ENCODE data around the gene ZAP70. TPM values are rescaled to one million over a fixed set of nuclear protein-coding genes. Genes with fewer than 3 reads are reported as not detected.

Gene ZAP70
- total RNA-seq, 4 donors from 2014 or later: 0.46 to 2.2 (median 1.5) TPM

DNA sequence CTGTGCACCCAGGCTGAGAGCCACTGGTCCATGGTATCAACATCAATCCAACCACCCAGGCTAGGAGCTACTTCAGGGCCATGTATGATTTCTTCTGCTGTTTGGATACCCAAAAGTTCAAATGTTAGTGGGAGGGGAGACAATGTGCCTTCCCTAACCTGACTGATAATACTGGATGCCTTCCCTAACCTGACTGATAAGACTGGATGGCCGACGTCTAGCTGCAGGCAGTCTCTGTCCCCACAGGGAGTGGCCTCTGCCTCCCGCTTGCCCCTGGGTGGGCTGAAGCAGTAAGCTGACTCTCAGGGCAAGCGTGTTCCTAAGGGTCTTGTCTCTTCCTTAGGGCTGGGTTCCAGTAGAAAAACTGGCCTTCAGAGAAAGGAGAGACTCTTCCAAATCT is 65.8 kb downstream of the ZAP70 start:
- H3K27ac ChIP-seq: no peak overlapping the region
- no peak for ATAC-seq
- no peak overlapping the region for H3K4me3 ChIP-seq
- 100% methylated on average over 2 of the region's 4 CpGs; no CpG with 5 or more reads in 1 of the 2 donors for WGBS, 2 donors (ENCODE audit: low coverage in 1 of 2)
- H3K27me3 ChIP-seq: no peaks in the 10 kb centered on the region
- H3K36me3 ChIP-seq: peaks cover 0 to 52% of the 10 kb centered on the region in 2 donors
- no peaks in the 10 kb centered on the region for H3K4me1 ChIP-seq
- H3K9me3 ChIP-seq: no peaks in the 10 kb centered on the region
- no peak for TF ChIP-seq POLR2A (IDR thresholded peaks at IDR 0.05)
- no peak for TF ChIP-seq POLR2AphosphoS5 (IDR thresholded peaks at IDR 0.05)

GRCh38 chr2:97781981-97782380 is 68.6 kb downstream of the ZAP70 start:
- Histone ChIP-seq H3K36me3 (peaks cover 0 to 45% of the 10 kb centered on the region in 2 donors), H3K9me3 (no peaks in the 10 kb centered on the region), H3K27ac (no peak overlapping the region), H3K4me1 (no peaks in the 10 kb centered on the region), H3K27me3 (no peaks in the 10 kb centered on the region), H3K4me3 (no peak overlapping the region)
- 80 to 100% methylated on average over 1 of the region's 4 CpGs for WGBS, 2 donors (ENCODE audit: low coverage in 1 of 2)
- TF ChIP-seq, protein P1, sequence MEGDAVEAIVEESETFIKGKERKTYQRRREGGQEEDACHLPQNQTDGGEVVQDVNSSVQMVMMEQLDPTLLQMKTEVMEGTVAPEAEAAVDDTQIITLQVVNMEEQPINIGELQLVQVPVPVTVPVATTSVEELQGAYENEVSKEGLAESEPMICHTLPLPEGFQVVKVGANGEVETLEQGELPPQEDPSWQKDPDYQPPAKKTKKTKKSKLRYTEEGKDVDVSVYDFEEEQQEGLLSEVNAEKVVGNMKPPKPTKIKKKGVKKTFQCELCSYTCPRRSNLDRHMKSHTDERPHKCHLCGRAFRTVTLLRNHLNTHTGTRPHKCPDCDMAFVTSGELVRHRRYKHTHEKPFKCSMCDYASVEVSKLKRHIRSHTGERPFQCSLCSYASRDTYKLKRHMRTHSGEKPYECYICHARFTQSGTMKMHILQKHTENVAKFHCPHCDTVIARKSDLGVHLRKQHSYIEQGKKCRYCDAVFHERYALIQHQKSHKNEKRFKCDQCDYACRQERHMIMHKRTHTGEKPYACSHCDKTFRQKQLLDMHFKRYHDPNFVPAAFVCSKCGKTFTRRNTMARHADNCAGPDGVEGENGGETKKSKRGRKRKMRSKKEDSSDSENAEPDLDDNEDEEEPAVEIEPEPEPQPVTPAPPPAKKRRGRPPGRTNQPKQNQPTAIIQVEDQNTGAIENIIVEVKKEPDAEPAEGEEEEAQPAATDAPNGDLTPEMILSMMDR (IDR thresholded peaks at IDR 0.05): no peak
- ATAC-seq: no peak

- TF ChIP-seq, protein P1 (IDR thresholded peaks at IDR 0.05): no peak
- TF ChIP-seq POLR2AphosphoS5 (IDR thresholded peaks at IDR 0.05) (no peak), POLR2A (IDR thresholded peaks at IDR 0.05) (no peak), EP300 (IDR thresholded peaks at IDR 0.05) (no peak)
- H3K4me1 ChIP-seq: no peaks in the 10 kb centered on the region
- H3K4me3 ChIP-seq: no peak overlapping the region
- H3K27me3 ChIP-seq: no peaks in the 10 kb centered on the region
- H3K27ac ChIP-seq: no peak overlapping the region
- peaks cover 0 to 59% of the 10 kb centered on the region in 2 donors for H3K36me3 ChIP-seq
- no peak for ATAC-seq
- H3K9me3 ChIP-seq: no peaks in the 10 kb centered on the region
Measured at GRCh38 chr2:97784953-97785352, 71.6 kb downstream of the ZAP70 start.

DNA sequence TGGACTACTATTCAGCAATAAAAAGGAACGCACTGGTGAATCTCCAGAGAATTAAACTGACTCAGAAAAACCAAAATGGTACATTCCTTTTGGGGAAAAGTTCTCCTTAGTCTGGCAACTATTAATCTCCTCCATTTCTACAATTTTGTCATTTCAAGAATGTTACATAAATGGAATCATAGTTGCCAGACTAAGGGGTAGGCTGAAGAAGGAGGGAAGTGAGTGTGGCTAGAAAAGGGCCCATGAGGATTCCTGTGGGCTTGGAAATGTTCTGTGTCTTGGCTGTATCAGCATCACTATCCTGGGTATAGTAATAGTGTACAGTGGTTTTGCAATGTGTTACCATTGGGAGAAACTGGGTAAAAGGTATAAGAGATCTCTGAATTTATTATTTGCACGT is 72.4 kb downstream of the ZAP70 start:
- 96% methylated on average over 2 of the region's 2 CpGs for WGBS, 2 donors (ENCODE audit: low coverage in 1 of 2)
- H3K9me3 ChIP-seq: no peaks in the 10 kb centered on the region
- no peaks in the 10 kb centered on the region for H3K27me3 ChIP-seq
- no peaks in the 10 kb centered on the region for H3K4me1 ChIP-seq
- H3K36me3 ChIP-seq: peaks cover 0 to 59% of the 10 kb centered on the region in 2 donors
- no peak for ATAC-seq
- H3K27ac ChIP-seq: no peak overlapping the region
- TF ChIP-seq POLR2A (IDR thresholded peaks at IDR 0.05) (no peak), POLR2AphosphoS5 (IDR thresholded peaks at IDR 0.05) (no peak), EP300 (IDR thresholded peaks at IDR 0.05) (no peak)
- TF ChIP-seq, protein P1 (IDR thresholded peaks at IDR 0.05): no peak
- H3K4me3 ChIP-seq: no peak overlapping the region

- no peak overlapping the region for H3K4me3 ChIP-seq
- no peak for ATAC-seq
- 83 to 90% methylated on average over 2 to 5 of the region's 7 CpGs for WGBS, 2 donors (ENCODE audit: low coverage in 1 of 2)
- TF ChIP-seq POLR2A (IDR thresholded peaks at IDR 0.05) (no peak), POLR2AphosphoS5 (IDR thresholded peaks at IDR 0.05) (no peak), EP300 (IDR thresholded peaks at IDR 0.05) (no peak)
- TF ChIP-seq, protein P1 (IDR thresholded peaks at IDR 0.05): no peak
- H3K4me1 ChIP-seq: no peaks in the 10 kb centered on the region
- no peaks in the 10 kb centered on the region for H3K27me3 ChIP-seq
- no peaks in the 10 kb centered on the region for H3K9me3 ChIP-seq
- peaks cover 0 to 80% of the 10 kb centered on the region in 2 donors for H3K36me3 ChIP-seq
- H3K27ac ChIP-seq: no peak overlapping the region
Measured at GRCh38 chr2:97788986-97789644, 75.7 kb downstream of the ZAP70 start.

Small RNA genes lying within 50 kb of the gene (small RNA-seq; reads per million reads assigned to genes)
- gene RNU4-8P: 0 reads per million in 4 donors

Other genes with a start within 250 kb of the ZAP70 start
- gene ANKRD36B, start 123.7 kb upstream of the ZAP70 start, total RNA-seq: 10 to 100 TPM in 2 of 4 donors, 1 to 10 TPM in 2; 1.7 to 89.7 (median 18.5) TPM
- 100 to 1,000 TPM; 319 to 462 (median 396) TPM for gene COX5B, start 67.5 kb upstream of the ZAP70 start, total RNA-seq
- 10 to 100 TPM; 62.3 to 95.6 (median 88.4) TPM for gene ACTR1B, start 49.5 kb upstream of the ZAP70 start, total RNA-seq
- gene C2orf92, start 43.9 kb upstream of the ZAP70 start, total RNA-seq: 1 to 10 TPM; 1.5 to 6.7 (median 2.5) TPM

All from gastroesophageal sphincter (tissue), 4 donors.